GM23338 (cell line): ENCODE data around the gene CDK5RAP1. TPM values are rescaled to one million over a fixed set of nuclear protein-coding genes. Genes with fewer than 3 reads are reported as not detected.

Experiments
- ATAC-seq: fragments of 200-7000 bp; cut with Tn5 transposase; 3 replicates; pipeline ENCODE4 v1.9.1; 2020
- DNase-seq: peaks from one replicate; pipeline ENCODE4 v3.0.0-alpha.2; 2015; ENCODE audit warnings: low spot score
- H2AFZ ChIP-seq: fragments of 200-600 bp; sonication (generic); 2 replicates; pipeline ENCODE4 v1.8.0; 2016; ENCODE audit warnings: antibody characterized with exemption, mild to moderate bottlenecking, moderate library complexity
- H3F3A ChIP-seq: fragments of 200-600 bp; sonication (generic); replicated peaks from 2 replicates; pipeline ENCODE4 v1.8.0; 2017; ENCODE audit warnings: antibody characterized with exemption, mixed run types, low read depth
- H3K27ac ChIP-seq: fragments of 200-600 bp; sonication (generic); 2 replicates; pipeline ENCODE4 v1.6.1; 2016; ENCODE audit warnings: low read depth
- H3K27me3 ChIP-seq: fragments of 200-600 bp; sonication (generic); 2 replicates; pipeline ENCODE4 v1.8.0; 2016; ENCODE audit warnings: mild to moderate bottlenecking, mixed run types, moderate library complexity; ENCODE audit not compliant: insufficient read depth
- H3K36me3 ChIP-seq: fragments of 200-600 bp; sonication (generic); 2 replicates; pipeline ENCODE4 v1.8.0; 2016; ENCODE audit warnings: mild to moderate bottlenecking; ENCODE audit not compliant: insufficient read depth
- H3K4me1 ChIP-seq: fragments of 200-600 bp; sonication (generic); 2 replicates; pipeline ENCODE4 v1.8.0; 2016; ENCODE audit warnings: mild to moderate bottlenecking, moderate library complexity; ENCODE audit not compliant: insufficient read depth
- H3K4me2 ChIP-seq: fragments of 200-600 bp; sonication (generic); 2 replicates; pipeline ENCODE4 v1.7.1; 2017; ENCODE audit warnings: mixed run types
- H3K4me3 ChIP-seq: fragments of 200-600 bp; sonication (generic); 2 replicates; pipeline ENCODE4 v1.6.1; 2016; ENCODE audit warnings: mixed run types
- H3K79me2 ChIP-seq: fragments of 200-600 bp; sonication (generic); replicated peaks from 2 replicates; pipeline ENCODE4 v1.8.0; 2017; ENCODE audit warnings: mild to moderate bottlenecking; ENCODE audit not compliant: insufficient read depth
- H3K9me2 ChIP-seq: fragments of 200-600 bp; sonication (generic); 2 replicates; pipeline ENCODE4 v1.8.0; 2017; ENCODE audit not compliant: insufficient read depth
- H4K20me1 ChIP-seq: fragments of 200-600 bp; sonication (generic); replicated peaks from 2 replicates; pipeline ENCODE4 v1.8.0; 2017; ENCODE audit warnings: mild to moderate bottlenecking; ENCODE audit not compliant: insufficient read depth
- H3K27ac Mint-ChIP-seq: 2 replicates; pipeline ENCODE4 v1.8.0; 2020; ENCODE audit warnings: inconsistent platforms, mild to moderate bottlenecking, moderate library complexity, mixed read lengths
- H3K27me3 Mint-ChIP-seq: 3 replicates; pipeline ENCODE4 v1.8.0; 2022; ENCODE audit warnings: low read depth, mild to moderate bottlenecking, moderate library complexity, mixed read lengths, inconsistent platforms; ENCODE audit not compliant: insufficient read depth, poor library complexity
- H3K36me3 Mint-ChIP-seq: 3 replicates; pipeline ENCODE4 v1.8.0; 2021; ENCODE audit warnings: low read depth, mild to moderate bottlenecking, inconsistent platforms, moderate library complexity, mixed read lengths
- H3K4me1 Mint-ChIP-seq: 3 replicates; pipeline ENCODE4 v1.8.0; 2020; ENCODE audit warnings: mild to moderate bottlenecking, inconsistent platforms, mixed read lengths
- H3K4me3 Mint-ChIP-seq: 3 replicates; pipeline ENCODE4 v1.8.0; 2021; ENCODE audit warnings: moderate library complexity, mild to moderate bottlenecking, inconsistent platforms, mixed read lengths
- H3K9me3 Mint-ChIP-seq: 3 replicates; pipeline ENCODE4 v1.8.0; 2020; ENCODE audit warnings: moderate library complexity, mild to moderate bottlenecking, inconsistent platforms, mixed read lengths
- CREB1 ChIP-seq: fragments of 250-450 bp; sonication (Bioruptor Pico); IDR thresholded peaks from 2 replicates; pipeline ENCODE4 v1.5.0; 2020; ENCODE audit warnings: low read depth, mild to moderate bottlenecking, moderate library complexity
- ETS1 ChIP-seq: IDR thresholded peaks from 2 replicates; pipeline ENCODE4 v1.6.1; 2016; ENCODE audit warnings: antibody characterized with exemption
- EZH2 ChIP-seq: fragments of 200-600 bp; sonication (generic); IDR thresholded peaks from one replicate; pipeline ENCODE4 v1.8.0; 2017; ENCODE audit warnings: antibody characterized with exemption, mild to moderate bottlenecking, low read depth; ENCODE audit not compliant: unreplicated experiment
- EZH2phosphoT487 ChIP-seq: fragments of 200-600 bp; sonication (generic); IDR thresholded peaks from one replicate; pipeline ENCODE4 v1.8.1; 2018; ENCODE audit warnings: antibody characterized with exemption; ENCODE audit not compliant: unreplicated experiment
- JUNB ChIP-seq: IDR thresholded peaks from one replicate; pipeline ENCODE4 v1.6.1; 2016; ENCODE audit warnings: antibody characterized with exemption; ENCODE audit not compliant: unreplicated experiment
- NANOG ChIP-seq: IDR thresholded peaks from 2 replicates; pipeline ENCODE4 v1.6.1; 2016; ENCODE audit warnings: antibody characterized with exemption, borderline replicate concordance
- POLR2AphosphoS5 ChIP-seq: IDR thresholded peaks from 2 replicates; pipeline ENCODE4 v1.6.1; 2016; ENCODE audit warnings: antibody characterized with exemption, low read depth
- STAT1 ChIP-seq: IDR thresholded peaks from one replicate; pipeline ENCODE4 v1.6.1; 2016; ENCODE audit warnings: antibody characterized with exemption; ENCODE audit not compliant: unreplicated experiment
- ZNF331 ChIP-seq: fragments of 250-450 bp; sonication (Bioruptor Pico); IDR thresholded peaks from 2 replicates; pipeline ENCODE4 v1.5.0; 2020; ENCODE audit warnings: low read depth, mild to moderate bottlenecking, moderate library complexity
- polyA plus RNA-seq: library from polyadenylated mRNA; unstranded; fragments of >200 nt; fragmentation: Nextera tagmentation; extraction: Ambion mirVana; gene quantifications from 2 replicates; pipeline ENCODE4 v1.2.1, GENCODE V29; 2016
- total RNA-seq: library from RNA; depleted of rRNA; stranded (reverse); fragments of >200 nt; shearing (Covaris generic); gene quantifications from 2 replicates; pipeline ENCODE4 v1.2.3, GENCODE V29; 2014
- TF ChIP-seq, protein P1 (sequence below), 2 experiments: fragments of 200-600 bp in 1 of 2; sonication (generic) in 1 of 2; conservative IDR thresholded peaks; 2 replicates each; pipeline versions ENCODE4 v1.5.1 to v1.6.1; 2016 to 2017; ENCODE audit warnings: antibody characterized with exemption in 2 of 2, low read depth in 2 of 2, mild to moderate bottlenecking in 2 of 2, moderate library complexity in 1 of 2

The CDK5RAP1 gene
- total and polyA plus RNA-seq, 2 experiments from 2014 or later, result 33.8 to 38.1 TPM

DNA sequence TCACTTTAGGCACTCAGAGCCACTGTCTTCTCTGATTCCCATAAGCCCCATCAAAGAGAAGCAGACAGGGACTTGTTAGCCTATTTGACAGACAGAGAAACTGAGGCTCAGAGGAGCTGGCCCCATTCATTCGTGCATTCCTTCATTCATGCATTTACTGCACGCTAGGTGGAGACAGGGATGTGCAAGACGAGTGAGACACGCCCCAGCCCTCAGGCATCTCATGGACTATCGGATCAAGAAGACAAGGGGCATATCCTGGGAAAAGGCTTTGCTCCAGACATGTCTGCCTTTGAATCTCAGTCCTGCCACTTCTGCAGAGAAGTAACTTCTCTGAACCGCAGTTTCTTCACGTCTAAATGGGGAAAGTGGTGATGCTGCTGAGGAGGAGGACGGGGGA is 64.2 kb downstream of the CDK5RAP1 start:
- no peaks in the 10 kb centered on the region for H3F3A ChIP-seq

DNA sequence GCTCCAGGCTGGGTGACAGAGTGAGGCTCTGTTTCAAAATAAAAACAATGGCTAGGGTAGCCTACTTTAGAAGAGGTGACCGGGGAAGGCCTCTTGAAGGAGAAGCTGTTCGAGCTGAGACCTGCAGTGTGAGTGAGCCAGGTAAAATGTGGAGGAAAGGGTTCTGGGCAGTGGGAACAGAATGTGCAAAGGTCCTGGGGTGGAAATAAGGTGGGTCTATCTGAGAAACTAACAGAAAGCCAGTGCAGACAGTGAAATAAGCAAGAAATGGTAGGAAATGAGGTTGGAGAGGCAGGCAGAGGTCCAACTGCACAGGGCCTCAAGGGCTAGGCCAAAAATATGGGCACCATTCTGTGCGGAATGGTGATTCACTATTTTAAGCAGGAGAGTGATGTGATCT is 64.9 kb downstream of the CDK5RAP1 start:
- no peak for DNase-seq
- Histone ChIP-seq H3K27me3 (no peaks in the 10 kb centered on the region), H3K9me2 (peaks cover 14% of the 10 kb centered on the region), H4K20me1 (no peaks in the 10 kb centered on the region), H3K27ac (no peak overlapping the region), H3K4me2 (no peak overlapping the region), H3K79me2 (no peaks in the 10 kb centered on the region), H3K4me3 (no peak overlapping the region), H3F3A (no peaks in the 10 kb centered on the region), H3K4me1 (no peaks in the 10 kb centered on the region), H2AFZ (no peak overlapping the region), H3K36me3 (no peaks in the 10 kb centered on the region)
- ATAC-seq, result no peak
- peaks cover 2% of the 10 kb centered on the region; the same call in 1 of the 3 replicates for H3K4me1 Mint-ChIP-seq
- peaks cover 11% of the 10 kb centered on the region for H3K27me3 Mint-ChIP-seq
- H3K4me3 Mint-ChIP-seq, result no peak overlapping the region
- no peaks in the 10 kb centered on the region for H3K36me3 Mint-ChIP-seq
- TF ChIP-seq CREB1 (CRISPR knock-in tag) (no peak), EZH2phosphoT487 (no peak), NANOG (no peak), STAT1 (no peak)
- no peak overlapping the region for H3K27ac Mint-ChIP-seq
- H3K9me3 Mint-ChIP-seq, result no peaks in the 10 kb centered on the region; the same call in 1 of the 3 replicates

More for the DNA sequence above, 64.2 kb downstream of the CDK5RAP1 start:
- Histone ChIP-seq H3K4me1 (no peaks in the 10 kb centered on the region), H3K79me2 (no peaks in the 10 kb centered on the region), H2AFZ (no peak overlapping the region), H3K4me3 (no peak overlapping the region), H3K4me2 (no peak overlapping the region), H3K27ac (no peak overlapping the region), H3K27me3 (no peaks in the 10 kb centered on the region), H3K36me3 (no peaks in the 10 kb centered on the region), H3K9me2 (peaks cover 14% of the 10 kb centered on the region), H4K20me1 (no peaks in the 10 kb centered on the region)
- ATAC-seq, result no peak
- H3K4me3 Mint-ChIP-seq, result no peak overlapping the region
- H3K4me1 Mint-ChIP-seq, result peaks cover 2% of the 10 kb centered on the region; the same call in 1 of the 3 replicates
- TF ChIP-seq, protein P1, sequence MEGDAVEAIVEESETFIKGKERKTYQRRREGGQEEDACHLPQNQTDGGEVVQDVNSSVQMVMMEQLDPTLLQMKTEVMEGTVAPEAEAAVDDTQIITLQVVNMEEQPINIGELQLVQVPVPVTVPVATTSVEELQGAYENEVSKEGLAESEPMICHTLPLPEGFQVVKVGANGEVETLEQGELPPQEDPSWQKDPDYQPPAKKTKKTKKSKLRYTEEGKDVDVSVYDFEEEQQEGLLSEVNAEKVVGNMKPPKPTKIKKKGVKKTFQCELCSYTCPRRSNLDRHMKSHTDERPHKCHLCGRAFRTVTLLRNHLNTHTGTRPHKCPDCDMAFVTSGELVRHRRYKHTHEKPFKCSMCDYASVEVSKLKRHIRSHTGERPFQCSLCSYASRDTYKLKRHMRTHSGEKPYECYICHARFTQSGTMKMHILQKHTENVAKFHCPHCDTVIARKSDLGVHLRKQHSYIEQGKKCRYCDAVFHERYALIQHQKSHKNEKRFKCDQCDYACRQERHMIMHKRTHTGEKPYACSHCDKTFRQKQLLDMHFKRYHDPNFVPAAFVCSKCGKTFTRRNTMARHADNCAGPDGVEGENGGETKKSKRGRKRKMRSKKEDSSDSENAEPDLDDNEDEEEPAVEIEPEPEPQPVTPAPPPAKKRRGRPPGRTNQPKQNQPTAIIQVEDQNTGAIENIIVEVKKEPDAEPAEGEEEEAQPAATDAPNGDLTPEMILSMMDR (conservative IDR thresholded peaks at IDR 0.05; ENCODE audit: low read depth in 2 of 2), result 0 out of 4 replicates have a peak, but pooled peaks of 1 of the 2 experiments have one; percentile 4
- TF ChIP-seq JUNB, result no peak
- no peak for DNase-seq
- H3K27me3 Mint-ChIP-seq, result peaks cover 11% of the 10 kb centered on the region
- no peaks in the 10 kb centered on the region for H3K36me3 Mint-ChIP-seq
- no peak overlapping the region for H3K27ac Mint-ChIP-seq
- no peaks in the 10 kb centered on the region; the same call in 1 of the 3 replicates for H3K9me3 Mint-ChIP-seq

- Mint-ChIP-seq H3K9me3 (no peaks in the 10 kb centered on the region; the same call in 1 of the 3 replicates), H3K27ac (no peak overlapping the region), H3K4me1 (peaks cover 2% of the 10 kb centered on the region; the same call in 1 of the 3 replicates), H3K27me3 (peaks cover 13% of the 10 kb centered on the region), H3K36me3 (no peaks in the 10 kb centered on the region), H3K4me3 (no peak overlapping the region)
- Histone ChIP-seq H3K4me2 (no peak overlapping the region), H3K27ac (no peak overlapping the region), H3K4me1 (no peaks in the 10 kb centered on the region), H3K36me3 (no peaks in the 10 kb centered on the region), H3K9me2 (peaks cover 7% of the 10 kb centered on the region), H3K27me3 (no peaks in the 10 kb centered on the region), H3K4me3 (no peak overlapping the region), H3F3A (no peaks in the 10 kb centered on the region), H3K79me2 (no peaks in the 10 kb centered on the region), H4K20me1 (no peaks in the 10 kb centered on the region), H2AFZ (no peak overlapping the region)
- DNase-seq (no peak), ATAC-seq (no peak)
- TF ChIP-seq ETS1 (no peak), POLR2AphosphoS5 (no peak), EZH2 (no peak), ZNF331 (CRISPR knock-in tag) (no peak)
Observed at GRCh38 chr20:33334111-33334510, 67.2 kb downstream of the CDK5RAP1 start.
